ENCODE data around the gene SLC40A1.
A peak's percentile ranks its signal among the peaks of the same experiment; 100 is the strongest.

SLC40A1 gene

DNA sequence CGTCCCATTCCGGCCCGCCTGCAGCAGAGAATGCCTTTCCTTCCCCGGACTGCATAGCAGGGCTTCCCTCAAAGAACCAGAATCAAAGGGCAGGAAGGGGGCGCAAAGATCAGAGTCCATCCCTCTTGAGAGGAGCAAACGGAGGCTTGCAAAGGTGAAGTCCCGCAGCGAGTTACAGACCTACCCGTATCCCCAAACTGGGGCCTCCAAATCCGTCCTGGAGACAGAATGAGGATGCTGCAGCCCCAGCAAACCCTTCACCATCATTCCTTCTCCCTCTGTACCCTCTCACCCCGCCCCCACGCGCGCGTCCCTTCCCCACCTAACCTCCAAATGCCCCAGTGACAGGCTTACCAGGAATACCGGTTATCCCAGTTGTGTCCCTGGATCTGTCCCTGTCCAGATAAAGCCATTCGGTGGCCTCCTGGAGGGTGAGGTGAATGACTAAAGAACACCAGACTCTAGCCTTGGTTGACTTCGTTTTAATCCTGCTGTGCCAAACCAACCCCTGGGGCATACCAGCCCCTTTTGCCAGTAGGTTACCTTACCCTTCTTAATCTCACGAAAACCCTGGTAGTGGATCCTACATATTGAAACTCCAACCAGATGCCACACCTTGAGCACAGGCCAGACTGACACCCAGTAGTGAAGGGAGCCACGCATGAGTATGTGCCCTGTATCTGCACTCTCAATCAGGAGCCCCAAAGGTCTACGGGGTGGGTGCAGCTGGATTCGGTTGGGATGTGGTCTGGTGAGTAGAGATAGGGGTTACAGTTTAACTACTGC lies 961 bp upstream of the SLC40A1 start:
- Histone ChIP-seq H3K18ac (ENCODE audit: low read length) (peak overlapping the region; percentile 12), H3K27ac (ENCODE audit: low read depth, low read length) (peak overlapping the region; percentile 83), H2BK120ac (ENCODE audit: insufficient read depth, low read length, poor library complexity) (peak overlapping the region; percentile 80), H2BK5ac (ENCODE audit: low read depth, low read length, poor library complexity) (peak overlapping the region; percentile 83), H4K8ac (ENCODE audit: low read depth, low read length) (peak overlapping the region; percentile 46), H2AK5ac (ENCODE audit: low read length) (no peak overlapping the region), H3K4ac (ENCODE audit: low read depth, low read length) (no peak overlapping the region), H3K4me1 (ENCODE audit: control insufficient read depth in 1 of 2, insufficient read depth in 2 of 2, low read length in 2 of 2) (peaks cover 9 to 13% of the 10 kb centered on the region in 2 experiments), H3K9me3 (ENCODE audit: insufficient read depth, low read depth, low read length) (no peaks in the 10 kb centered on the region), H3K36me3 (ENCODE audit: control insufficient read depth in 1 of 2, insufficient read depth in 2 of 2, low read length in 2 of 2) (no peaks in the 10 kb centered on the region), H3K27me3 (ENCODE audit: insufficient read depth, low read length) (no peaks in the 10 kb centered on the region), H3K9ac (ENCODE audit: low read length) (no peak overlapping the region), H3K23ac (ENCODE audit: low read length) (no peak overlapping the region), H2BK12ac (ENCODE audit: low read length) (peak overlapping the region; percentile 51), H4K12ac (ENCODE audit: low read depth, low read length) (peak overlapping the region; percentile 49), H3K4me2 (ENCODE audit: low read length) (peak overlapping the region; percentile 62), H3K79me2 (ENCODE audit: control insufficient read depth, insufficient read depth, low read length, poor library complexity) (peaks cover 9% of the 10 kb centered on the region), H3K14ac (ENCODE audit: low read length) (peak overlapping the region; percentile 22), H4K91ac (ENCODE audit: low read depth, low read length) (peak overlapping the region; percentile 83), H2AFZ (ENCODE audit: insufficient read depth, low read length, poor library complexity) (no peak overlapping the region), H3K4me3 (ENCODE audit: low read depth, low read length) (peak overlapping the region; percentile 78), H3K79me1 (ENCODE audit: low read length) (peaks cover 14% of the 10 kb centered on the region)
- DNase-seq, result peak; percentile 7 to 34
- no CpG with 5 or more reads among the region's 22 CpGs for WGBS (ENCODE audit: extremely low coverage, insufficient coverage, insufficient read length)

DNA sequence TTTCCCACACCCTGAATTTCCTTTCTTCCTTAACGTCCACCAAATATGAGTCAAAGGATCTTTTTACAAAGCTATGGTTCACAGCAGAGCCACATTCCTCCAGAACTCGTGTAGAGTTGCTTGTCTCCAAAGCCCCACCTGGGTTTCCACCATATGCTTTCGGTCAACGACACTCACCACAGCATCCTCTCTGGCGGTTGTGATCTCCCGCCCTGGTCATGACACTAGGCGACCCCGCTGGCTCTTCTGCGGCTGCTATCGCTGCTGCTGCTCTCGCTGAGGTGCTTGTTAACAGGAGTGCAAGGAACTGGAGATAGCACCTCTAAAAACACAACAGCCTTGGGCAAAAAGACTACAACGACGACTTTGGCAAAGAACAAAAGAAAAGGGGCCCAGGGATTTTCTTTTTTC lies 340 bp downstream of the SLC40A1 start:
- H3K14ac ChIP-seq (ENCODE audit: low read length), result peak overlapping the region; percentile 86
- H3K4me3 ChIP-seq (ENCODE audit: low read depth, low read length), result peak overlapping the region; percentile 54
- no peaks in the 10 kb centered on the region for H3K27me3 ChIP-seq (ENCODE audit: insufficient read depth, low read length)
- H3K4me2 ChIP-seq (ENCODE audit: low read length), result peak overlapping the region; percentile 62
- peaks cover 9% of the 10 kb centered on the region for H3K79me2 ChIP-seq (ENCODE audit: control insufficient read depth, insufficient read depth, low read length, poor library complexity)
- peak overlapping the region; percentile 83 for H3K27ac ChIP-seq (ENCODE audit: low read depth, low read length)
- no CpG with 5 or more reads among the region's 13 CpGs for whole genome bisulfite sequencing (ENCODE audit: extremely low coverage, insufficient coverage, insufficient read length)
- H2AK5ac ChIP-seq (ENCODE audit: low read length), result peak overlapping the region; percentile 89
- peaks cover 14% of the 10 kb centered on the region for H3K79me1 ChIP-seq (ENCODE audit: low read length)
- H4K91ac ChIP-seq (ENCODE audit: low read depth, low read length), result peak overlapping the region; percentile 83
- peak in 1 of 2 donors; percentile 13 for DNase-seq
- peak overlapping the region; percentile 98 for H2AFZ ChIP-seq (ENCODE audit: insufficient read depth, low read length, poor library complexity)
- peak overlapping the region; percentile 38 for H2BK120ac ChIP-seq (ENCODE audit: insufficient read depth, low read length, poor library complexity)
- H4K8ac ChIP-seq (ENCODE audit: low read depth, low read length), result peak overlapping the region; percentile 82
- peak overlapping the region; percentile 83 for H2BK5ac ChIP-seq (ENCODE audit: low read depth, low read length, poor library complexity)
- peak overlapping the region; percentile 64 for H3K4ac ChIP-seq (ENCODE audit: low read depth, low read length)
- H3K23ac ChIP-seq (ENCODE audit: low read length), result no peak overlapping the region
- H2BK12ac ChIP-seq (ENCODE audit: low read length), result peak overlapping the region; percentile 91
- H3K9ac ChIP-seq (ENCODE audit: low read length), result no peak overlapping the region
- H3K9me3 ChIP-seq (ENCODE audit: insufficient read depth, low read depth, low read length), result no peaks in the 10 kb centered on the region
- H4K12ac ChIP-seq (ENCODE audit: low read depth, low read length), result peak overlapping the region; percentile 96
- peak overlapping the region; percentile 92 for H3K18ac ChIP-seq (ENCODE audit: low read length)
- no peaks in the 10 kb centered on the region for H3K36me3 ChIP-seq (ENCODE audit: control insufficient read depth in 1 of 2, insufficient read depth in 2 of 2, low read length in 2 of 2)
- H3K4me1 ChIP-seq (ENCODE audit: control insufficient read depth in 1 of 2, insufficient read depth in 2 of 2, low read length in 2 of 2), result peaks cover 9 to 13% of the 10 kb centered on the region in 2 experiments

DNA sequence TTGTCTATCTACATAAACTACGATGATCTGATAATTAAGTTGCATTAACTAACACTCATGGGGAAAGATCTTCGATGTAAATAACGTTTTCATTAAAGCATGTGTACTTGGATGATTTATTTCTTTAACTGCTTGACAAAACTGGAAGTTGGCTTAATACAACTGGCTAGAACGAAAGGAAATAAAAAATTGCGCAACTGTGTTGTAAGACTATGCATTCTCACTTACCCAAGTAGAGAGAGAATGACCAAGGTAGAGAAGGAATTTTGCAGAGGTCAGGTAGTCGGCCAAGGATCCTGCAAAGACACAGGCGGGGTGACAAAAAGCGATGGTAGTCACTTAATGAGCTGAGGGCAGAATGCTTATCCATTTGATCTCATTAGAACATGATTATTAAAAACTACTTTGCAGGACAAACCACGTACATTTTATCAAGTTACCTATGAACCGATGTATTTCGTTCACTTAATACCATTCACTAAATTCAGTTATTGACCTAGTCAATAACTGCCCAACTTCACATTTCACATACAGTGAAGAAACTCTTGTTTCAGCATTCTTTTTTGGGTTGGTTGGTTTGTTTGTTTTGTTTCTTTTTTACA lies 900 bp downstream of the SLC40A1 start:
- H3K79me2 ChIP-seq (ENCODE audit: control insufficient read depth, insufficient read depth, low read length, poor library complexity), result peaks cover 9% of the 10 kb centered on the region
- H4K12ac ChIP-seq (ENCODE audit: low read depth, low read length), result no peak overlapping the region
- H3K14ac ChIP-seq (ENCODE audit: low read length), result no peak overlapping the region
- no peaks in the 10 kb centered on the region for H3K9me3 ChIP-seq (ENCODE audit: insufficient read depth, low read depth, low read length)
- H3K27me3 ChIP-seq (ENCODE audit: insufficient read depth, low read length), result no peaks in the 10 kb centered on the region
- H3K18ac ChIP-seq (ENCODE audit: low read length), result no peak overlapping the region
- H2BK5ac ChIP-seq (ENCODE audit: low read depth, low read length, poor library complexity), result peak overlapping the region; percentile 35
- H4K91ac ChIP-seq (ENCODE audit: low read depth, low read length), result no peak overlapping the region
- H3K9ac ChIP-seq (ENCODE audit: low read length), result no peak overlapping the region
- peaks cover 14% of the 10 kb centered on the region for H3K79me1 ChIP-seq (ENCODE audit: low read length)
- H3K23ac ChIP-seq (ENCODE audit: low read length), result no peak overlapping the region
- peak overlapping the region; percentile 18 for H2BK120ac ChIP-seq (ENCODE audit: insufficient read depth, low read length, poor library complexity)
- H3K4ac ChIP-seq (ENCODE audit: low read depth, low read length), result no peak overlapping the region
- H3K36me3 ChIP-seq (ENCODE audit: control insufficient read depth in 1 of 2, insufficient read depth in 2 of 2, low read length in 2 of 2), result peaks cover 0 to 2% of the 10 kb centered on the region in 2 experiments
- H2AK5ac ChIP-seq (ENCODE audit: low read length), result no peak overlapping the region
- H3K4me1 ChIP-seq (ENCODE audit: control insufficient read depth in 1 of 2, insufficient read depth in 2 of 2, low read length in 2 of 2), result peaks cover 11 to 13% of the 10 kb centered on the region in 2 experiments
- DNase-seq, result peak; percentile 15 to 75
- H3K27ac ChIP-seq (ENCODE audit: low read depth, low read length), result peak overlapping the region; percentile 83
- H3K4me3 ChIP-seq (ENCODE audit: low read depth, low read length), result no peak overlapping the region
- no CpG with 5 or more reads among the region's 11 CpGs for WGBS (ENCODE audit: extremely low coverage, insufficient coverage, insufficient read length)
- no peak overlapping the region for H2BK12ac ChIP-seq (ENCODE audit: low read length)
- H3K4me2 ChIP-seq (ENCODE audit: low read length), result peak overlapping the region; percentile 62
- peak overlapping the region; percentile 82 for H4K8ac ChIP-seq (ENCODE audit: low read depth, low read length)
- H2AFZ ChIP-seq (ENCODE audit: insufficient read depth, low read length, poor library complexity), result no peak overlapping the region

DNA sequence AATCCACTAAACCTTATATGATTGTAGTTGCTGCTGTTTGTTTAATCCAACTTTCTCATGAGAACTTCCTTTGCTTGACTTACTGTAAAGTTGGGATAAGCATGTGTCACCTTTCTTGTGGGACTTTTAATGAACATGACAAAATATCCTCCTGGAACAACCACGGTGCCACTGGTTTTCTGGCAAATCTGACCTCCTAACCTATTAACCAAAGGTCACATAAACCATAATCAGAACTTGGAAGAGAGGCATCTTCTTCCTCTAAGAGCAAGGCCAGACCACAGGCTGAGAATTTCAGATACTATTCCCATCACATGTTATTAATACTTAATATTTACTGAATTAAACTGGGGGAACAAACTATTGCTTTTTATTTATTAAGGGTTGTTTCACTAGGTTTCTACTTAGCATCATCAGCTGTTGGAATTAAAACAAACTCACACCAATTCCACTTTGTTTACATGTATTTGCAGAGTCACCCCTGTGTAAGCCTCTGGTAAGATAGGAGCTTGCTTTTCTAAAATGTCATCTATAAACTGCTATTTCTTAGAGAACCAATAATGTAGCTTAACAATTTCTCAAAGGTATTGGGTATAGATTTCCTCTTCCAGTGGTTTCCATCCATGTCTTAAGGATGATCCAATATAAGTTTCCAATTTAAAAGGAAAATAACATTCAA lies 2.2 kb downstream of the SLC40A1 start:
- no CpG with 5 or more reads among the region's 1 CpG for WGBS (ENCODE audit: extremely low coverage, insufficient coverage, insufficient read length)
- DNase-seq, result no peak

More for the DNA sequence above, 2.2 kb downstream of the SLC40A1 start:
- Histone ChIP-seq H3K27me3 (ENCODE audit: insufficient read depth, low read length) (no peaks in the 10 kb centered on the region), H3K27ac (ENCODE audit: low read depth, low read length) (no peak overlapping the region), H2BK5ac (ENCODE audit: low read depth, low read length, poor library complexity) (no peak overlapping the region), H2BK120ac (ENCODE audit: insufficient read depth, low read length, poor library complexity) (no peak overlapping the region), H3K4me3 (ENCODE audit: low read depth, low read length) (no peak overlapping the region), H3K4ac (ENCODE audit: low read depth, low read length) (no peak overlapping the region), H3K18ac (ENCODE audit: low read length) (no peak overlapping the region), H2BK12ac (ENCODE audit: low read length) (no peak overlapping the region), H4K8ac (ENCODE audit: low read depth, low read length) (no peak overlapping the region), H4K12ac (ENCODE audit: low read depth, low read length) (no peak overlapping the region), H2AFZ (ENCODE audit: insufficient read depth, low read length, poor library complexity) (no peak overlapping the region), H2AK5ac (ENCODE audit: low read length) (no peak overlapping the region), H3K23ac (ENCODE audit: low read length) (no peak overlapping the region), H3K36me3 (ENCODE audit: control insufficient read depth in 1 of 2, insufficient read depth in 2 of 2, low read length in 2 of 2) (peaks cover under 1 to 2% of the 10 kb centered on the region in 2 experiments), H3K9me3 (ENCODE audit: insufficient read depth, low read depth, low read length) (no peaks in the 10 kb centered on the region), H3K4me2 (ENCODE audit: low read length) (no peak overlapping the region), H3K79me2 (ENCODE audit: control insufficient read depth, insufficient read depth, low read length, poor library complexity) (peaks cover 9% of the 10 kb centered on the region), H3K14ac (ENCODE audit: low read length) (no peak overlapping the region), H3K4me1 (ENCODE audit: control insufficient read depth in 1 of 2, insufficient read depth in 2 of 2, low read length in 2 of 2) (peaks cover 11 to 13% of the 10 kb centered on the region in 2 experiments), H3K79me1 (ENCODE audit: low read length) (peaks cover 14% of the 10 kb centered on the region), H3K9ac (ENCODE audit: low read length) (no peak overlapping the region), H4K91ac (ENCODE audit: low read depth, low read length) (no peak overlapping the region)

Measured in trophoblast cell (in vitro differentiated cells and primary cell).